Uterus (tissue), 2 donors: ENCODE data around the gene ZNF493.

Source experiments
- CTCF ChIP-seq, 4 experiments: fragments of 200-600 bp in 2 of 4; fragments of 450-650 bp in 2 of 4; sonication (generic) in 2 of 4; IDR thresholded peaks; one replicate each; pipeline ENCODE4 v1.5.1; 2016 to 2019; ENCODE audit warnings: antibody characterized with exemption in 4 of 4, mild to moderate bottlenecking in 2 of 4, moderate library complexity in 1 of 4
- POLR2A ChIP-seq, 2 donors: fragments of 450-650 bp; IDR thresholded peaks; one replicate each; pipeline ENCODE4 v1.6.1; 2016; ENCODE audit warnings: antibody characterized with exemption in 2 of 2, mild to moderate bottlenecking in 1 of 2, moderate library complexity in 1 of 2

GRCh38 chr19:21396893-21397572, at the start of gene ZNF493:
- peak; percentile 57 to 66 for TF ChIP-seq POLR2A (IDR thresholded peaks at IDR 0.05)
- TF ChIP-seq CTCF (IDR thresholded peaks at IDR 0.05): no peak
